Measurements from ENCODE around the gene TTC31. TPM values are rescaled to one million over a fixed set of nuclear protein-coding genes. Genes with fewer than 3 reads are reported as not detected.

The TTC31 gene
- total and polyA plus RNA-seq, 8 donors = 4.7 to 91.2 (median 11.1) TPM

GRCh38 chr2:74504591-74504990 is 21.7 kb downstream of the TTC31 start:
- WGBS, 5 donors = 84 to 93% (median 90%) methylated on average over 3 of the region's 3 CpGs
- intact Hi-C loops (cut with DNase I; ENCODE audit: low total_unique reads) = no loop called here
- peaks cover 55 to 71% (median 71%) of the 10 kb centered on the region in 4 donors for H3K4me1 ChIP-seq
- H3K27ac ChIP-seq = peak overlapping the region in 4 of 5 donors; percentile 85 to 95 (median 90)
- DNase-seq = no peak
- TF ChIP-seq POLR2A (IDR thresholded peaks at IDR 0.05) (no peak), EP300 (IDR thresholded peaks at IDR 0.05) (no peak), POLR2AphosphoS5 (IDR thresholded peaks at IDR 0.05) (no peak)
- TF ChIP-seq, protein P1, sequence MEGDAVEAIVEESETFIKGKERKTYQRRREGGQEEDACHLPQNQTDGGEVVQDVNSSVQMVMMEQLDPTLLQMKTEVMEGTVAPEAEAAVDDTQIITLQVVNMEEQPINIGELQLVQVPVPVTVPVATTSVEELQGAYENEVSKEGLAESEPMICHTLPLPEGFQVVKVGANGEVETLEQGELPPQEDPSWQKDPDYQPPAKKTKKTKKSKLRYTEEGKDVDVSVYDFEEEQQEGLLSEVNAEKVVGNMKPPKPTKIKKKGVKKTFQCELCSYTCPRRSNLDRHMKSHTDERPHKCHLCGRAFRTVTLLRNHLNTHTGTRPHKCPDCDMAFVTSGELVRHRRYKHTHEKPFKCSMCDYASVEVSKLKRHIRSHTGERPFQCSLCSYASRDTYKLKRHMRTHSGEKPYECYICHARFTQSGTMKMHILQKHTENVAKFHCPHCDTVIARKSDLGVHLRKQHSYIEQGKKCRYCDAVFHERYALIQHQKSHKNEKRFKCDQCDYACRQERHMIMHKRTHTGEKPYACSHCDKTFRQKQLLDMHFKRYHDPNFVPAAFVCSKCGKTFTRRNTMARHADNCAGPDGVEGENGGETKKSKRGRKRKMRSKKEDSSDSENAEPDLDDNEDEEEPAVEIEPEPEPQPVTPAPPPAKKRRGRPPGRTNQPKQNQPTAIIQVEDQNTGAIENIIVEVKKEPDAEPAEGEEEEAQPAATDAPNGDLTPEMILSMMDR (IDR thresholded peaks at IDR 0.05) = no peak
- H3K36me3 ChIP-seq = peaks cover 6 to 22% (median 17%) of the 10 kb centered on the region in 4 donors
- no peaks in the 10 kb centered on the region for H3K9me3 ChIP-seq
- H3K27me3 ChIP-seq = peaks cover 0 to 54% (median 7%) of the 10 kb centered on the region in 3 donors
- peak overlapping the region in 3 of 4 donors; percentile 47 to 67 (median 51) for H3K4me3 ChIP-seq

- no peak for DNase-seq
- intact Hi-C loops (cut with DNase I; ENCODE audit: low total_unique reads) = no loop called here
- Histone ChIP-seq H3K27me3 (peaks cover 0 to 54% (median under 1%) of the 10 kb centered on the region in 3 donors), H3K4me3 (peak overlapping the region in 2 of 4 donors; percentile 67 to 68), H3K36me3 (peaks cover 6 to 22% (median 17%) of the 10 kb centered on the region in 4 donors), H3K9me3 (no peaks in the 10 kb centered on the region), H3K27ac (peak overlapping the region in 3 of 5 donors; percentile 6 to 99 (median 85)), H3K4me1 (peaks cover 53 to 67% (median 65%) of the 10 kb centered on the region in 4 donors)
- TF ChIP-seq POLR2A (IDR thresholded peaks at IDR 0.05) = no peak
- TF ChIP-seq, protein P1 (IDR thresholded peaks at IDR 0.05) = no peak
- WGBS, 5 donors = 89 to 93% (median 91%) methylated on average over 14 of the region's 14 CpGs
These were observed 22.8 kb downstream of the TTC31 start for GRCh38 chr2:74505448-74506246.

DNA sequence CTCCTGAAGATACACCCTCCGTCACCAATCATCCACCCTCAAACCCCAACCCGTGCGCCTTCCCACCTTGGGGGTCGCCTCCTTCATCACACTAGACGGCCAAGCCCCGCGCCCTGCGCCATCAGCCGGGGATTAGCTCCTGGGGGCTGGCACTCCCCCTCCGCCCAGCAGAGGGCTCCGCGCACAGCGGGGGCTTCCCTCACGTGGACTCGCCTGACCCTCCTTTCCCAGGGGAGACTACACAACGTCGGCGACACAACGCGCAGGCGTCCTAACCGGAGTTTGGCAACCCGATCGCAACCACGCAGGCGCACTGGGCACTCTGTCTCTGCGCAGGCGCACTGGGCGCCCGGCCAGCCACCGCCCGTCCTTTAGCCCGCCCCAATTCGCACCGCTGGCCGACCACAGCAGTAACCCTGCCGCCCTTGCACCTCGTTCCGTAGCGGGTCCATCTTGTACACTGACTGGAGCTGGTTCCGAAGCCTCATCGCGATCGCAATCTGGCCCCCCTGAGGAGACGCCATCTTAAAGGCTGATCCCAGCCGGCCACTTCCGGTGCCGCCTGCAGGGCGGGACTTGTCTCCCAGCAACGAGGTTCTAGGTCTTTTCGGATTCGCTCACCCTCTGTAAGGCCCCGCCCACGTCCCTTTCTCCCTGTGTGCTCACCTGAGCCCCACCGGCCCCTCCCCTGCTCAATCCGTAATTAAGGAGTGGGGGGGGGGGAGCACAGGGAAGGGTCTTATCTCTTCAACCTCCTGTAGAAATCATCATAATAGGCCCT is 24.5 kb downstream of the TTC31 start, which contains the start of gene PCGF1:
TSS of gene PCGF1 (minus strand) at position 551 of the 781 bp plus-strand sequence. CDS start at position 524, 27 bp downstream.
- Histone ChIP-seq H3K4me1 (peaks cover 47 to 56% (median 55%) of the 10 kb centered on the region in 4 donors), H3K27me3 (peaks cover 0 to 54% (median 17%) of the 10 kb centered on the region in 3 donors), H3K9me3 (no peaks in the 10 kb centered on the region), H3K4me3 (peak within 1 kb of the TSS; percentile 67 to 77 (median 70)), H3K27ac (peak within 1 kb of the TSS; percentile 95 to 99 (median 98)), H3K36me3 (peaks cover 6 to 22% (median 17%) of the 10 kb centered on the region in 4 donors)
- intact Hi-C loops (cut with DNase I; ENCODE audit: low total_unique reads) = no loop called here
- peak; percentile 100 for DNase-seq
- TF ChIP-seq POLR2AphosphoS5 (IDR thresholded peaks at IDR 0.05) = peak in 2 of 3 donors; percentile 32 to 82
- TF ChIP-seq, protein P1 (IDR thresholded peaks at IDR 0.05) = peak in 2 of 7 experiments; percentile 12 to 31
- no peak for TF ChIP-seq POLR2A (IDR thresholded peaks at IDR 0.05)
- TF ChIP-seq EP300 (IDR thresholded peaks at IDR 0.05) = no peak
- 0 to 1% (median 1%) methylated on average over 53 to 56 of the region's 56 CpGs for WGBS, 5 donors

DNA sequence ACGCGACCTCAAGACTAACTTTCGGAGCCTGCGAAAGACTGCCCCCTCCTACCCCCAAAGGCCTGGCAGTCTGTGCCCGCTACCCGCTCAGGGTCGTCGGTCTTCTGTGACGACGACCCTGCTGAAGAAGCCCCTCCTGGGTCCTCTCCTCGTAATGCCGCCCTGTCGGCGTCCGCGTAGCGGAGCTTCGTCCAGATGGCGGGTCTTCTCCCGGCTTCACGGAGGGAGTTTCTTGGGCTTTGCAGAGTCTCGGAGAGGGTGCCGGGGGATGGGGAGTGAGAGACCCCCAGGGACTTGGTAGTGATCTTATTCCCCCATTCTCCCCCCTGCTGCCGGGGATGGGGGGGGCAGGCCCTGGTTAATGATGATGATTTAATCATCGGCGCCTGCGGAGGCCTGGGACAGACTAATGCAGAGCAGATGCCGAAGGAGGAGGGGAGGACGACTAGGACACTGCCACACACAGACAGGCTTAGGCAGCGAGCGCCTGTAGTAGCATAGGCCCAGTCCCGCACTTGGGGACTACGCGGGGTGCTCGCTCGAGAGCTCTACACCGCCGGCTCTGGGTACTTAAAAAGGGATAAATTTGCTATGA is 25.1 kb downstream of the TTC31 start:
- Histone ChIP-seq H3K4me3 (peak overlapping the region; percentile 67 to 77 (median 70)), H3K27me3 (peaks cover 5 to 54% (median 24%) of the 10 kb centered on the region in 3 donors), H3K27ac (peak overlapping the region; percentile 95 to 99 (median 98)), H3K36me3 (peaks cover 6 to 22% (median 17%) of the 10 kb centered on the region in 4 donors), H3K9me3 (no peaks in the 10 kb centered on the region), H3K4me1 (peaks cover 43 to 52% (median 49%) of the 10 kb centered on the region in 4 donors)
- intact Hi-C loops (cut with DNase I; ENCODE audit: low total_unique reads) = no loop called here
- peak in 1 of 2 donors; percentile 74 for DNase-seq
- 10 to 20% (median 12%) methylated on average over 27 to 38 of the region's 38 CpGs for WGBS, 5 donors
- TF ChIP-seq POLR2AphosphoS5 (IDR thresholded peaks at IDR 0.05) = no peak
- TF ChIP-seq EP300 (IDR thresholded peaks at IDR 0.05) = no peak
- TF ChIP-seq, protein P1 (IDR thresholded peaks at IDR 0.05) = no peak
- no peak for TF ChIP-seq POLR2A (IDR thresholded peaks at IDR 0.05)

All from stomach (tissue), 9 donors.